ENCODE measurements around the gene TAF4.

DNA sequence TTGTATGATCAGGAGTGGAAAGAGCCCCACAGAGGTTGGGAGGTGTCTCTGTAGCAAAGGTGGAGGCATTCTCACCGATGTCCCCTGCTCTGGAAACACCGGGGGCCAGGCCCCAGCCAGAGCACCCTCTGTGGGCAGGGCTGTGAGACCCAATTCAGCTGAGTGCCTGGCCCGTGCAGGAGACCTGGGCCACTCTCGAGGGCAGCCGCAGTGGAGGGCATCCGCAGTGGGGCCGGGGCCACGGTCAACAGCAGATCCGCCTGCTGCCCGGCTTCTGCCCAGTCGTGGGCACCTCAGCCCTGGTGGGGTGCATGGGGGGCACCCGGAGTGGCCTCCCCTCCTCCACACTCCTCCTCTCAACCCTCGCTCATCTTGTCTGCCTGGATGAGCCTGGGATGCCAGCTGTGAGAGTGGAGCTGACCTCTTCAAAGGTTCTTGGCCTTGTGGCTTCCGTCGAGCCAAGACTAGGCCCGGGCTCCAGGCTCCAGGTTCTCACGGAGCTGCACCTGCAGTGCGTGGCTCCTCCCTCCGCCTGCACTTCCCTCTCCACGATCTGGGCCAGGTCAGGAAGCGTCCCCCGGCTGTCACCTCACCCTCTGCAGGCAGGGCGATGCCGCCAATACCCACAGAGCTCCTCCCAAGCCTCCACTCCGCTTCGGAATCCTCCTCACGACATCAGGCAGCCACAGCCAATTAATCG, 134.8 kb downstream of the TAF4 start:
- TF ChIP-seq, protein P1, sequence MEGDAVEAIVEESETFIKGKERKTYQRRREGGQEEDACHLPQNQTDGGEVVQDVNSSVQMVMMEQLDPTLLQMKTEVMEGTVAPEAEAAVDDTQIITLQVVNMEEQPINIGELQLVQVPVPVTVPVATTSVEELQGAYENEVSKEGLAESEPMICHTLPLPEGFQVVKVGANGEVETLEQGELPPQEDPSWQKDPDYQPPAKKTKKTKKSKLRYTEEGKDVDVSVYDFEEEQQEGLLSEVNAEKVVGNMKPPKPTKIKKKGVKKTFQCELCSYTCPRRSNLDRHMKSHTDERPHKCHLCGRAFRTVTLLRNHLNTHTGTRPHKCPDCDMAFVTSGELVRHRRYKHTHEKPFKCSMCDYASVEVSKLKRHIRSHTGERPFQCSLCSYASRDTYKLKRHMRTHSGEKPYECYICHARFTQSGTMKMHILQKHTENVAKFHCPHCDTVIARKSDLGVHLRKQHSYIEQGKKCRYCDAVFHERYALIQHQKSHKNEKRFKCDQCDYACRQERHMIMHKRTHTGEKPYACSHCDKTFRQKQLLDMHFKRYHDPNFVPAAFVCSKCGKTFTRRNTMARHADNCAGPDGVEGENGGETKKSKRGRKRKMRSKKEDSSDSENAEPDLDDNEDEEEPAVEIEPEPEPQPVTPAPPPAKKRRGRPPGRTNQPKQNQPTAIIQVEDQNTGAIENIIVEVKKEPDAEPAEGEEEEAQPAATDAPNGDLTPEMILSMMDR (IDR thresholded peaks at IDR 0.05 in 4 of 5, conservative IDR thresholded peaks at IDR 0.05 in 1 of 5), result no peak
- no peak for TF ChIP-seq POLR2A (IDR thresholded peaks at IDR 0.05)

Data from gastrocnemius medialis (tissue), 4 donors.